ENCODE data around the gene R3HDML.

Gene R3HDML

GRCh38 chr20:44398335-44398734 lies 61.5 kb downstream of the R3HDML start:
- no peak for ATAC-seq

GRCh38 chr20:44399446-44399845 lies 62.6 kb downstream of the R3HDML start:
- no peaks in the 10 kb centered on the region for H3K36me3 Mint-ChIP-seq
- H3K9me3 Mint-ChIP-seq: no peaks in the 10 kb centered on the region
- peaks cover 41% of the 10 kb centered on the region for H3K27me3 Mint-ChIP-seq
- no peak for ATAC-seq
- no peak overlapping the region for H3K27ac Mint-ChIP-seq
- no peak overlapping the region for H3K4me3 Mint-ChIP-seq
- no peaks in the 10 kb centered on the region for H3K4me1 Mint-ChIP-seq

More at GRCh38 chr20:44398335-44398734, 61.5 kb downstream of the R3HDML start:
- no peaks in the 10 kb centered on the region for H3K36me3 Mint-ChIP-seq
- H3K4me1 Mint-ChIP-seq: no peaks in the 10 kb centered on the region
- no peak overlapping the region for H3K4me3 Mint-ChIP-seq
- H3K27ac Mint-ChIP-seq: no peak overlapping the region
- H3K9me3 Mint-ChIP-seq: no peaks in the 10 kb centered on the region
- peaks cover 45% of the 10 kb centered on the region for H3K27me3 Mint-ChIP-seq

GRCh38 chr20:44400671-44400969 lies 63.8 kb downstream of the R3HDML start:
- H3K9me3 Mint-ChIP-seq: no peaks in the 10 kb centered on the region
- H3K27me3 Mint-ChIP-seq: peaks cover 37% of the 10 kb centered on the region
- no peak overlapping the region for H3K4me3 Mint-ChIP-seq
- H3K4me1 Mint-ChIP-seq: no peaks in the 10 kb centered on the region
- no peak overlapping the region for H3K27ac Mint-ChIP-seq
- no peaks in the 10 kb centered on the region for H3K36me3 Mint-ChIP-seq
- ATAC-seq: no peak

Data from stimulated activated memory B cell treated with anti-CD40 and anti-IgM and Interleukin-4, amounts not matched to agents 10 μg/mL and 1 μg/mL and 100 μg/mL, for 72 hours (primary cell).